SK-N-SH treated with all-trans-retinoic acid at 6 μM for 48 hours (cell line): ENCODE measurements around the gene UST.
"Not testable (repeated sequence)": the region's sequence is repeated elsewhere in the genome, so short reads cannot be mapped to it uniquely, and the experiment has no call there.

Experiments
- CREB5 ChIP-seq: fragments of 250-450 bp; sonication (Bioruptor Pico); IDR thresholded peaks from 2 replicates; pipeline ENCODE4 v1.5.1; 2020; ENCODE audit warnings: low read depth, mild to moderate bottlenecking, moderate library complexity
- OSR1 ChIP-seq: fragments of 250-450 bp; sonication (Bioruptor Pico); IDR thresholded peaks from 2 replicates; pipeline ENCODE4 v1.8.0; 2022; ENCODE audit warnings: moderate library complexity, mild to moderate bottlenecking, inconsistent platforms
- ZC3H10 ChIP-seq: fragments of 250-450 bp; sonication (Bioruptor Pico); IDR thresholded peaks from 2 replicates; pipeline ENCODE4 v1.5.1; 2021; ENCODE audit warnings: mild to moderate bottlenecking, moderate library complexity
- ZFP30 ChIP-seq: fragments of 450-650 bp; formaldehyde crosslinking; IDR thresholded peaks from 2 replicates; pipeline ENCODE4 v1.5.0; 2022; ENCODE audit warnings: mild to moderate bottlenecking, moderate library complexity
- ZNF8 ChIP-seq: fragments of 450-650 bp; formaldehyde crosslinking; IDR thresholded peaks from 2 replicates; pipeline ENCODE4 v1.5.0; 2020; ENCODE audit warnings: mild to moderate bottlenecking, moderate library complexity
- TF ChIP-seq, protein P1 (sequence below): fragments of 250-450 bp; sonication (Bioruptor Pico); IDR thresholded peaks from 2 replicates; pipeline ENCODE4 v1.8.0; 2021; ENCODE audit warnings: low read depth, mild to moderate bottlenecking, moderate library complexity, borderline replicate concordance
- TF ChIP-seq, protein P2 (sequence below): fragments of 250-450 bp; sonication (Bioruptor Pico); IDR thresholded peaks from 2 replicates; pipeline ENCODE4 v1.5.0; 2020; ENCODE audit warnings: mild to moderate bottlenecking, moderate library complexity

GRCh38 chr6:148853113-148853512, 106.3 kb downstream of the UST start:
- TF ChIP-seq ZNF8; OSR1 (CRISPR knock-in tag); CREB5 (CRISPR knock-in tag); ZFP30 (CRISPR knock-in tag); ZC3H10: not testable (repeated sequence)
- TF ChIP-seq, protein P1, sequence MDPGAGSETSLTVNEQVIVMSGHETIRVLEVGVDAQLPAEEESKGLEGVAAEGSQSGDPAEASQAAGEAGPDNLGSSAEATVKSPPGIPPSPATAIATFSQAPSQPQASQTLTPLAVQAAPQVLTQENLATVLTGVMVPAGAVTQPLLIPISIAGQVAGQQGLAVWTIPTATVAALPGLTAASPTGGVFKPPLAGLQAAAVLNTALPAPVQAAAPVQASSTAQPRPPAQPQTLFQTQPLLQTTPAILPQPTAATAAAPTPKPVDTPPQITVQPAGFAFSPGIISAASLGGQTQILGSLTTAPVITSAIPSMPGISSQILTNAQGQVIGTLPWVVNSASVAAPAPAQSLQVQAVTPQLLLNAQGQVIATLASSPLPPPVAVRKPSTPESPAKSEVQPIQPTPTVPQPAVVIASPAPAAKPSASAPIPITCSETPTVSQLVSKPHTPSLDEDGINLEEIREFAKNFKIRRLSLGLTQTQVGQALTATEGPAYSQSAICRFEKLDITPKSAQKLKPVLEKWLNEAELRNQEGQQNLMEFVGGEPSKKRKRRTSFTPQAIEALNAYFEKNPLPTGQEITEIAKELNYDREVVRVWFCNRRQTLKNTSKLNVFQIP (CRISPR knock-in tag): not testable (repeated sequence)
- TF ChIP-seq, protein P2, sequence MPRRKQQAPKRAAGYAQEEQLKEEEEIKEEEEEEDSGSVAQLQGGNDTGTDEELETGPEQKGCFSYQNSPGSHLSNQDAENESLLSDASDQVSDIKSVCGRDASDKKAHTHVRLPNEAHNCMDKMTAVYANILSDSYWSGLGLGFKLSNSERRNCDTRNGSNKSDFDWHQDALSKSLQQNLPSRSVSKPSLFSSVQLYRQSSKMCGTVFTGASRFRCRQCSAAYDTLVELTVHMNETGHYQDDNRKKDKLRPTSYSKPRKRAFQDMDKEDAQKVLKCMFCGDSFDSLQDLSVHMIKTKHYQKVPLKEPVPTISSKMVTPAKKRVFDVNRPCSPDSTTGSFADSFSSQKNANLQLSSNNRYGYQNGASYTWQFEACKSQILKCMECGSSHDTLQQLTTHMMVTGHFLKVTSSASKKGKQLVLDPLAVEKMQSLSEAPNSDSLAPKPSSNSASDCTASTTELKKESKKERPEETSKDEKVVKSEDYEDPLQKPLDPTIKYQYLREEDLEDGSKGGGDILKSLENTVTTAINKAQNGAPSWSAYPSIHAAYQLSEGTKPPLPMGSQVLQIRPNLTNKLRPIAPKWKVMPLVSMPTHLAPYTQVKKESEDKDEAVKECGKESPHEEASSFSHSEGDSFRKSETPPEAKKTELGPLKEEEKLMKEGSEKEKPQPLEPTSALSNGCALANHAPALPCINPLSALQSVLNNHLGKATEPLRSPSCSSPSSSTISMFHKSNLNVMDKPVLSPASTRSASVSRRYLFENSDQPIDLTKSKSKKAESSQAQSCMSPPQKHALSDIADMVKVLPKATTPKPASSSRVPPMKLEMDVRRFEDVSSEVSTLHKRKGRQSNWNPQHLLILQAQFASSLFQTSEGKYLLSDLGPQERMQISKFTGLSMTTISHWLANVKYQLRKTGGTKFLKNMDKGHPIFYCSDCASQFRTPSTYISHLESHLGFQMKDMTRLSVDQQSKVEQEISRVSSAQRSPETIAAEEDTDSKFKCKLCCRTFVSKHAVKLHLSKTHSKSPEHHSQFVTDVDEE (CRISPR knock-in tag): not testable (repeated sequence)
